Measurements from ENCODE around the gene GRXCR1.

DNA sequence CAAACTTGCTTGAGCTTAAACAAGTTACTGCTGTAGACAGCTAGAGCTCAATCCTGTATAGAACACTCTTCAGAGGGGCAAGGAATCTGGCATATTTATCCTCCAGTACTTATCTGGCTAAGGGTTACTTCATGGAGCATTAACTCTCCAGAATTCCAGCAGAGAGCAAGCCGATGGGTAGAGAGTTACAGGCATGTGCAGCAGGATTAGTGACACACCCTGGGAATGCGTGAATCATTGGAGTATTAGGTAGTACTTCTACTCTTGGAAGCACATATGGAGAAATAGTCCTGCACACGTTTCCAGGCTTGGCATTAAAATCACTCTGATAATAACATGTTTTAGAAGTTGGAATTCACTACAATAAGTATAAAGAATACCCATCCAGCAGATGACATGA is 35.4 kb downstream of the GRXCR1 start:
- no peak for TF ChIP-seq EZH2 (IDR thresholded peaks at IDR 0.05; ENCODE audit: low read length)
- TF ChIP-seq, protein P1, sequence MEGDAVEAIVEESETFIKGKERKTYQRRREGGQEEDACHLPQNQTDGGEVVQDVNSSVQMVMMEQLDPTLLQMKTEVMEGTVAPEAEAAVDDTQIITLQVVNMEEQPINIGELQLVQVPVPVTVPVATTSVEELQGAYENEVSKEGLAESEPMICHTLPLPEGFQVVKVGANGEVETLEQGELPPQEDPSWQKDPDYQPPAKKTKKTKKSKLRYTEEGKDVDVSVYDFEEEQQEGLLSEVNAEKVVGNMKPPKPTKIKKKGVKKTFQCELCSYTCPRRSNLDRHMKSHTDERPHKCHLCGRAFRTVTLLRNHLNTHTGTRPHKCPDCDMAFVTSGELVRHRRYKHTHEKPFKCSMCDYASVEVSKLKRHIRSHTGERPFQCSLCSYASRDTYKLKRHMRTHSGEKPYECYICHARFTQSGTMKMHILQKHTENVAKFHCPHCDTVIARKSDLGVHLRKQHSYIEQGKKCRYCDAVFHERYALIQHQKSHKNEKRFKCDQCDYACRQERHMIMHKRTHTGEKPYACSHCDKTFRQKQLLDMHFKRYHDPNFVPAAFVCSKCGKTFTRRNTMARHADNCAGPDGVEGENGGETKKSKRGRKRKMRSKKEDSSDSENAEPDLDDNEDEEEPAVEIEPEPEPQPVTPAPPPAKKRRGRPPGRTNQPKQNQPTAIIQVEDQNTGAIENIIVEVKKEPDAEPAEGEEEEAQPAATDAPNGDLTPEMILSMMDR (optimal IDR thresholded peaks at IDR 0.05 in 1 of 3, IDR thresholded peaks at IDR 0.05 in 1 of 3, conservative IDR thresholded peaks at IDR 0.05 in 1 of 3; ENCODE audit: extremely low read depth in 1 of 3, insufficient read depth in 2 of 3, low read length in 3 of 3) = no peak

All from keratinocyte (primary cell).